HTR-8/SVneo (cell line): ENCODE data around the gene TRAF3IP1.
"Not testable (repeated sequence)": the region's sequence is repeated elsewhere in the genome, so short reads cannot be mapped to it uniquely, and the experiment has no call there.

Experiments used
- DNase-seq: peaks from one replicate; pipeline ENCODE4 v3.0.0; 2011; ENCODE audit warnings: low spot score, mixed read lengths; ENCODE audit not compliant: insufficient read length
- FAIRE-seq: peaks from 2 replicates; lab custom pipeline; 2011; peaks lifted over from hg19 to GRCh38; lab: Jason Lieb, UNC

TRAF3IP1 gene

GRCh38 chr2:238401551-238401950 is 81.2 kb downstream of the TRAF3IP1 start:
- FAIRE-seq: no peak
- no peak for DNase-seq

- DNase-seq: no peak
- no peak for FAIRE-seq
Observed at GRCh38 chr2:238403632-238404405, 83.5 kb downstream of the TRAF3IP1 start.

GRCh38 chr2:238404406-238405216 is 84.3 kb downstream of the TRAF3IP1 start:
- DNase-seq (no peak), FAIRE-seq (no peak)

GRCh38 chr2:238405217-238405555 is 84.9 kb downstream of the TRAF3IP1 start:
- FAIRE-seq, DNase-seq: not testable (repeated sequence)

- DNase-seq (no peak), FAIRE-seq (no peak)
Observed at GRCh38 chr2:238406221-238406997, 86.1 kb downstream of the TRAF3IP1 start.

DNA sequence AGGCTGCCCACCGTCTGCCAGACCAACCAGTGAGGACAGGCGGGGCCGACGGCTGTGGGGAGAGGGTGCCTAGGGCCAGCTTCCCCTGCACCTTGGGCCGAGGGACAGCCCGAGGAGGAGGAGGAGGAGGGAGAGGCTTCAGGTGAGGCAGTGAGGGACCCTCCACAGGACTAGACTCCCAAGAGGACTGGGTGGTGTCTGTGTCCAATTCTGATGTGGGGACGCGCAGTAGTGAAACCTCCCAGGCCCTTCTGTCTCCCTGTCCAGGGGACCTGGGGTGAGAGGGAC is 86.6 kb downstream of the TRAF3IP1 start:
- DNase-seq (no peak), FAIRE-seq (no peak)

GRCh38 chr2:238407566-238407965 is 87.2 kb downstream of the TRAF3IP1 start:
- no peak for FAIRE-seq
- DNase-seq: no peak

DNA sequence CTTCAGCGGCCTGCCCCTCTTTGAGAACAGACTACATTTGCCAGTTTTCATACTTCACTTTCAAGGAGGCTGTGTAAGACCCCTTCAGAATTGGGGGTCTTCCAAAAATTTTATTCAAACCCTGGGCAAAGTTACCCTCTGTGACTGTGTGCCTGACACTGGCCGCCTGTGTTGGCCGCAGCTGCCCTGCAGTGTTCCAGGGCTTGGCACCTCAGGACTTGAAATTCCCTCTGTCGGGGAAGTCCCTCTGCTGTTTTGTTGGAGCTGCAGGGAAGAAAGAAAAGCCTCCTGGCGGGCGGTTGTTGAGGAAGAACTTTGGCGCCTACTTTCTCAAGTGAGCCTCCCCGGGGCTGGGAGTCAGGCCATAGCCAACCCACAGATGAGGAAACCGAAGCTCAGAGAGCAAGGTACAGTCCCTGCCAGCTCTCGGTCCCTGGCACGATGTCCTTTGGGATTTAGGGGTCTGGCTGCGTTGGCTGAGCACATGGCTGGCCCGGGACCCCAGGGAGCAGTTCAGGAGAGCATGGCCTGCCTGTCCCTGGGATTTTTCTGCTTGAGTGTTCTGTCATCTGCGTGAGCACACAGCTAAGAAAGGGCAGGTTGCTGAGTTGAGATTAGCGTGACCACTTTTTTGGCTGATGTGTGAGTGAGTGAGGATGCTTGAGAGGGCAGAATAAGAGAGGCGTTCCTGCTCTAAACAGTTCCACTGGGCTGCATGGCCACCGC is 88.5 kb downstream of the TRAF3IP1 start:
- FAIRE-seq: no peak
- DNase-seq: no peak

DNA sequence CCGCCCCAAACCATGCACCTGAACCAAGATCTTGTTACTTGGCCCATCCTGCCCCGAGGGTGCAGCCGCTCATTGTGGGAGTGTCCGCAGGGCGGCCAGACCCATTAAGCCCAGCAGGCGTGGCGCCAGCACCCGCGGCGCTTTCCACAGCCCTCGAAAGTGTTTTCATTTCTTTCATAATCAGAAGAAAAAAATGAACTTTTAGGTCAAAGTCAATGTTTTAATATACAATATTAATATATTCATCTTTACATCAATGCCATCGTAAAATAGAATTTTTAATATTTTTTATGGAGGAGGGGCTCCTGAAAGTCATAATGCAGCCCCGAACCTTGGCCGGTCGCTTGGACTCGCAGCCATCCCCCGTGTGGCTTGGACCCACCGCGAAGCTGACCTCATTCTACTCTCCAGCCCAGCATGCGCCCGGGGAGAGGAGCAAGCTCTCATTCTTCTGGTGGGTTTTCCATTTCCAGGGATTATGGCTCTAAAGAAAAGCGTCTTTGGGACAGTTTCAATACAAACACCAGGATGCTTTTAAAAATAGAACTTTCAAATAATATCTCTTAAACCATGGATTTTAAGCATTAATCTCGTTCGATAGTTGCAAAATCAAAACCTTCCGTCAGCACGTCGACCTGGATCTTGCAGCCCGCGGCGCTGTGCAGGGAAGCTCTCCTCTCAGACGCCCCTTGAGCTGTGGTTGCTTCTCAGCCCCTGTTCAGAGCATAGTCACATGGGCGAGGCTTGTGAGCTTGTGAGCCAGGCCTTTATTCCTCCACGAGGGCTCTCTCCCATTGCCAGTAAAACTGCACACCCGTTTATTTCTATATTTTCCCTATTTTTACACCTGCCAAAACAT is 89.3 kb downstream of the TRAF3IP1 start:
- no peak for DNase-seq
- no peak for FAIRE-seq

- DNase-seq: no peak
- FAIRE-seq: peak; percentile 58
Observed at GRCh38 chr2:238412067-238412767, 91.9 kb downstream of the TRAF3IP1 start.

DNA sequence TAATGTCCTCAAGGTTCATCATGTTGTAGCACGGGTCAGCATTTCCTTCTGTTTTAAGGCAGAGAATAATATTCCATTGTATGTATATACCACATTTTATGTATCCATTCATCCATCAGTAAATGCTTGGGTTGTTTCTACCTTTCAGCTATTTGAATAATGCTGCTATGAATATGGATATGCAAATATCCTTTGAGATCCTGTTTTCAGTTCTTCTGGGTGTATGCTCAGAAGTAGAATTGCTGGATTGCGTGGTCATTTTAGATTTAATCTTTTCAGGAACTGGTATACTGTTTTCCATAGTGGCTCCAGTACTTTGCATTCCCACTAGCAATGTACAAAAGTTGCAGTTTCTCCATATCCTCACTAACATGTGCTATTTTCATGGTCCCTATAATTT is 93.0 kb downstream of the TRAF3IP1 start:
- DNase-seq: no peak
- no peak for FAIRE-seq

- FAIRE-seq (peak; percentile 38), DNase-seq (no peak)
Observed at GRCh38 chr2:238415036-238415764, 94.9 kb downstream of the TRAF3IP1 start.

- no peak for FAIRE-seq
Observed at GRCh38 chr2:238415893-238416292, 95.6 kb downstream of the TRAF3IP1 start.

GRCh38 chr2:238418196-238418998 is 98.1 kb downstream of the TRAF3IP1 start:
- DNase-seq: no peak
- no peak for FAIRE-seq

More at GRCh38 chr2:238415893-238416292, 95.6 kb downstream of the TRAF3IP1 start:
- DNase-seq: no peak

- FAIRE-seq (no peak), DNase-seq (no peak)
Observed at GRCh38 chr2:238418999-238419546, 98.8 kb downstream of the TRAF3IP1 start.

DNA sequence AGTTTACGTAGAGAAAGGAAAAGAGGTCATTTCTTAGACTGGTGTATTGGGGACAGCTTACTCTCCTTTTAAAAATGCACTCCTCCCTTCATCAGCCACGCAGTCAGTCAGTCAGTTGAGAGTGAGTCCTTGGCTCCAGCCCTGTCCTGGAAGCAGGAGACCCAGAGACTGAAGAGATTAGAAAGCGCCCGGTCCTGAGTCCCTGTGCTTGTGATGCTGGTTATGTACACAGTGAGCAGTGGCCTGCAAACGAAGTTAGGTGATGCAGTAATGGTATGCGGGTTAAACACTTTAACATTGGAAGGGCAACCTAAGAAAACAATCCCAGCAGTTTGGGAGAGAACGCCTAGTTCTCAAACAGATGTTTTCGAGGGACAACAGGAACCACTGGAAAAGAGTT is 100.1 kb downstream of the TRAF3IP1 start:
- DNase-seq (no peak), FAIRE-seq (no peak)
